Tibial nerve (tissue), 3 donors: ENCODE results near the gene KCNMA1.

Source experiments
- POLR2A ChIP-seq, 2 donors: fragments of 450-650 bp; IDR thresholded peaks; one replicate each; pipeline ENCODE4 v1.6.1; 2017; ENCODE audit warnings: antibody characterized with exemption in 2 of 2, mild to moderate bottlenecking in 2 of 2, moderate library complexity in 2 of 2
- TF ChIP-seq, protein P1 (sequence below), 5 experiments: fragments of 200-600 bp in 3 of 5; fragments of 450-650 bp in 2 of 5; sonication (generic) in 3 of 5; IDR thresholded peaks; one replicate each; pipeline ENCODE4 v1.5.1; 2016 to 2019; ENCODE audit warnings: antibody characterized with exemption in 5 of 5, mild to moderate bottlenecking in 3 of 5, moderate library complexity in 2 of 5

GRCh38 chr10:77597560-77597959, 40.0 kb downstream of the KCNMA1 start:
- TF ChIP-seq, protein P1, sequence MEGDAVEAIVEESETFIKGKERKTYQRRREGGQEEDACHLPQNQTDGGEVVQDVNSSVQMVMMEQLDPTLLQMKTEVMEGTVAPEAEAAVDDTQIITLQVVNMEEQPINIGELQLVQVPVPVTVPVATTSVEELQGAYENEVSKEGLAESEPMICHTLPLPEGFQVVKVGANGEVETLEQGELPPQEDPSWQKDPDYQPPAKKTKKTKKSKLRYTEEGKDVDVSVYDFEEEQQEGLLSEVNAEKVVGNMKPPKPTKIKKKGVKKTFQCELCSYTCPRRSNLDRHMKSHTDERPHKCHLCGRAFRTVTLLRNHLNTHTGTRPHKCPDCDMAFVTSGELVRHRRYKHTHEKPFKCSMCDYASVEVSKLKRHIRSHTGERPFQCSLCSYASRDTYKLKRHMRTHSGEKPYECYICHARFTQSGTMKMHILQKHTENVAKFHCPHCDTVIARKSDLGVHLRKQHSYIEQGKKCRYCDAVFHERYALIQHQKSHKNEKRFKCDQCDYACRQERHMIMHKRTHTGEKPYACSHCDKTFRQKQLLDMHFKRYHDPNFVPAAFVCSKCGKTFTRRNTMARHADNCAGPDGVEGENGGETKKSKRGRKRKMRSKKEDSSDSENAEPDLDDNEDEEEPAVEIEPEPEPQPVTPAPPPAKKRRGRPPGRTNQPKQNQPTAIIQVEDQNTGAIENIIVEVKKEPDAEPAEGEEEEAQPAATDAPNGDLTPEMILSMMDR (IDR thresholded peaks at IDR 0.05): no peak
- no peak for TF ChIP-seq POLR2A (IDR thresholded peaks at IDR 0.05)
